ENCODE measurements around the gene THSD7A.

The THSD7A gene

DNA sequence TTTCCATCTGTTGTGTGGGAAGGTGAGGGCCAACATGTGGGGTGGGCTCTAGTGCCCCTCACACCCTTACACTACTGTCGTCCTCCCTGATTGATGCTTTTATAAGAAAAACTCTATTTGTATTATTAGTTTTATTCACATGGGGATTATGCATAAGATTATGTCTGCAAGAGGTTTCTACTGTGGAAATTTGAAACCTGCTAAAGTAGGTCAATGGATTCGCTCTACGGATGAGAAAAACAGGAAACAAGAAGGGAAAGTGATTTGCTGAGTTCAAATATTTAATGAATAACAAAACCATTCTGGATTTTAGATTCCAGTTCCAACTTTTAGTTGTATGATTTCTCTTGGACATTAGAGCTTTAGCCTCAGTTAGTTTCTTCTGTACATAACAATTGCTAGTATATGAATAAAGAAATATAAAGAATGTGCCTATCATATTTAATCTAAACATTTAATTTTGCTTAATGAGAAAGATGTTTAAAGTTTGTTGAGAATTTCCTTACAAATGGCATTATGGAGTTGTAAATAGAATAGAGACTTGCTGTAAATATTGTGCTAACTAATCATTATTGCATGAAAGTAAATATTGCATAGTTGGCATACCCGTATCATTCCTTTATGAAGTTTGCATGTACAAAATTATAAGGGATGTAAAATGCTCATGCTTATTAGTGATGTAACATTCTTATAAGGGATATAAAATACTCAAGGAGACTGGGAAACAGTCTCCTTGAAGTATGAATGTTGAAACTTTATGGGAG, 193.8 kb downstream of the THSD7A start:
- DNase-seq (ENCODE audit: low read depth) = no peak

DNA sequence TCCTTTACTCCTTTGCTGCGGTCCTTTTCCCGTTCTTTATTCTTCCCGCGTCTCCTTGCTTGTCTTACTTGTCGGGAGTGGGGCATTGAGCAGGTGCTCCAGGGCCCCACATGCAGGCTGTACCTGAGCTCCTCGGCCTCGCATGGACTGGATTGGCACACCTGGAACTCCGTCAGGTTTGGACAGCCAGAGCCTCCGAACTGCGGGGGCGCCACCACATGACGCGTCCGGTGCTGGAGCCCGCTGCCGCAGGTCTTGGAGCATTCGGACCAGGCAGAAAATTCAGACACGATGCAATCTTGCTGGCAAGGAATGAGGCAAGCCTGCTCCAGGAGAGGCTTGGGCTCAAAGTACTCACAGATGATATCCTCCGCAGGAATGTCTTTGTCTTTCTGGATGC, 195.7 kb downstream of the THSD7A start:
- DNase-seq (ENCODE audit: low read depth) = no peak

DNA sequence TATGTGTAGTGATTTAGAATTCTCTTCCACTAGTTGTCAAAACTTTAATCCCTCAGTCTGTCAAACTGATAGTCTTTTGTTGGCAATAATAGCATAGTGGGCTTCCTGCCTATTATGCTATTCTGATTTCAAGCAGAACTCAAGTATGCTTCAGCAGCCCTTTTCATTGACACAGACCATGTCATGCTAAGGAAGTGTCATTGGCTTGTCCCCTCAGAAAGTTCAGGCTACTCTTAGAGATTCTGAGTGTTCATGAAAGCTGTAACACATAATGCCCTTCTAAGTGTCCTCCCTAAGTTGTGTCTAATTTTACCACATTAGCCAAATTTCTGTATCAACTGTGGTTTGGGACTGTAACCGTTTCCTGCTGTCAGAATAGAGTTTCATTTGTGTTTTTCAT, 198.7 kb downstream of the THSD7A start:
- DNase-seq (ENCODE audit: low read depth) = no peak

DNA sequence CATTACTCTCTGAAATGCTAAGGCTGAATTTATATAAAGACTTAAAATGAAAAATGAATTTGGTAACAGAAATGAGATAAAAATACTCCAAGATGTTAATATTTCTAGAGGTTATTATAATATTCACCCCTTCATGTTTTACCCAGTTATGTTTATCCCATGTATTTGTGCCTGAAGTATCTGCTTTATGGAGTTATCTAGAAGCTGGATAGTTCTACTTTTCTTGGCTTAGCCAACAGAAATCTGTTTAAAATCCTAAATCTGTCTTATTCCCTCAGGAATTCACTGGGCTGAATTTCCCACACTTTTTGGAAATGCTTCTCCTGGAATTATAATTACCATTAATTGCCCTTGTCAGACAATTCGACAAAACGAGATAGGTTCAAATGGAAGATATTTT, 201.6 kb downstream of the THSD7A start:
- DNase-seq (ENCODE audit: low read depth) = no peak

DNA sequence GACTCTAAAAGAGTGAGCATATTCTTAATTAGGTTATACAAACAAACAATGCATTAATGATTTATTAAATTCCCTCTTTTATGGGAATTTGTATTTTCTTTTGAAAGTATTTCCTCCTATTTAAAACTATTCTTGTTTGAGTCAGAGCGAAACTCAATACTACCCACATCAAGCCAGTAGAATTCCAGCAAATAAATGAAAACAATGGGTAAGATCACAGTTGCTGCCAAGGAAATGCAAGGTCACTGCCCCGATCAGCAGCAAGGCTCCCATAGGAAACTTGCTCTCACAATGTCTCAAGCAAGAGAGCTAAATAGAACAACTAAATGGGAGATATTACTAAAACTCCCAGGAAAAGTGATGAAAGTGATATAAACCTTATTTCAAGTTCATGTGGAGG, 206.3 kb downstream of the THSD7A start:
- DNase-seq (ENCODE audit: low read depth) = no peak

DNA sequence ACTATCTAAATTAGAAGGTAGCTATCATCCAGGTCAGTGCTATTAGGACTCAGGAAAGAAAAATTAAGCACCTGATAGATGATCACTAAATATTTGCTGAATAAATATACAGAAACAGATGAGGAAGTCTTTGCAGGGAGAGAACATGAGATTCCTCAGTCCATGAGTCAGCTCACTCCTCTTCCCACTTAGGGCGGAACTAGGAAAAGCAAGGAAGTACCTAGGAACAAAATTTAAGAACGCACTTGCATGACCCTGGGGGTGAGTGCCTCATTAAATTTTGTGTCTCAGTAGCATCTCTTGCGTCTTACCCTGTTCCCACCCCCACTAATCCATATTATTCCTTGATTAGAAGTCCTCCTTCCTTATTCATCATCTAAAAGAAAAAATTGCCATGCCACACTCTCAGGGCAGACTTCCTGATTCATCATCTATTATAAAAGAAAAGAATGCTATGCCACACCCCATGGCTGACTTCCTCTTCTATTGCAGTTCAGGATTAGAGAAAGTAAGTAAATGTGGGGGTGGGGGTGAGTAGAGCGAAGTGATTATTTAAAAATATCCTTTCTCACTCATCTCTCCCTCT, 208.8 kb downstream of the THSD7A start:
- DNase-seq (ENCODE audit: low read depth) = no peak

DNA sequence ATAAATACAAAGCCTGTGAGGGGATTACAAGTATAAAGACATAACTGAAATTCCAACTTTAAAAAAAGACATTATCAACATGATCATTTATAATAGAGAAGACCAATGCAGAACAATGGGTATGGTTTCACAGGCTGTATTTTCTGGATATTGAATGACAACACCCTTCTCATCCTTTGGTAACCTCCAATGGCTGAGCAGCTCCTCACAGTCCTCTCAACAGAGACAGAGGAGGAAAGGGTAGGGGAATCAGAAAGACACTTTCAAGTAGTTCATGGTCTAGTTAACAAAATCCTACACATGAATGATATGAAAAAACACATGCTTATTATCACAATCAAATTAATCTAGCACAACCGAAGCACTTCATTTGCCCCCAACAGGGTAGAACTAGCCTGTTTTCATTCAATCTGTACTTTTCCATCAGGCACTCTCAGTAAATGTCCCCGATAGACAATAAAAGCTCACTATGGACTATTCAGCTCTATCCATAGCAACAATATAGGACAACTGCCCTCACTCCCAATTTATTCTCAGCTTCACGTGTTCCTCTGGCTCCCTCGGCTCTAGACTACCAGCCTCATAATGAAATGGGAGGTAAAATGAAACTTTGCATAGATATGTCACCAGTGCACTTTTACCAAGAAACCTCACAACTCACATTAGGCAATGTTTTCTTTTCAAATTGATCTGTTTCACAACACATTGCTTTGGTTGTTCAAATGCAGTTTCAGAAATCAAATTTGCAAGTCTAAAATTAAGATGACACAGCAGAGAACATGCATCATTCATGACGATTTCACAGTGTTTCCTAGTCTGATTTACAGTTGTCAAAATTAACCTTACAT, 211.4 kb downstream of the THSD7A start:
- no peak for DNase-seq (ENCODE audit: low read depth)

DNA sequence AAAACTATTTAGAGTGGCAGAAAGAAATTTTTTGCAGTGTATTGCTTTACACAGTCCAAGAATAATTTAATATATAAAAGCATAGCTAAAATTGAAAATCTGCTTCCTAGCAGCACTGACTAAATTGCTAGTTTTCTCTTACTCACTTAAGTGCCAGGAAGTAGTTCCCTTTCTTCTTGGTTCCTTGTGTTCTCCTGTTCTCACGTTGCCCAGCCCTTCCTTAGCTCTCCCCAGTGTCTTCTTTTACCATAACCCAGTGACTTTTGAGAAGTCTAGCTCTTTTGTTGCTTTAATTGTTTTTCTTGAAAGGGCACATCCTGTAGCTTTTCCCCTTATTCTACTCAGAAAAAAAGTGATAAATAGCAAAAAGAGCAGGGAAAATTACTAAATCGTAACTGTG, 215.5 kb downstream of the THSD7A start:
- no peak for DNase-seq (ENCODE audit: low read depth)

DNA sequence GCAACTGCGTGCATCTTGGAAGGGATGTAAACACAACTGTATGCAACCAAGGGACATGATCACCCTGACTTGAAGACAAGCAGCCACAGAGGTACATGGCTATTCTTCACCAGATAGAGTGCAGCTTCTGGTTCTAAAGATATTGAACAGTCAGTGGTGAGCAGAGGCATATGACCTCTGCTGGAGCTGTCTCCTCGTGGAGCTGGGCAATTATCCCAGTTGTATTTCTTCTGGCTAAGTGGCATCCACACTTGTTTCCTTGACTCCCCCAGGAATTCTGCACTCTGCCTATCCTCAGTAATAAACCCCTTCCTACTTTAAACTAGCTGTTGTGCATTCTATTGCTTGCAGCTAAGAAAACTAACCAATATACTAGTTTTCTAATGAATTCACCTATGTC, 216.8 kb downstream of the THSD7A start:
- DNase-seq (ENCODE audit: low read depth) = no peak

DNA sequence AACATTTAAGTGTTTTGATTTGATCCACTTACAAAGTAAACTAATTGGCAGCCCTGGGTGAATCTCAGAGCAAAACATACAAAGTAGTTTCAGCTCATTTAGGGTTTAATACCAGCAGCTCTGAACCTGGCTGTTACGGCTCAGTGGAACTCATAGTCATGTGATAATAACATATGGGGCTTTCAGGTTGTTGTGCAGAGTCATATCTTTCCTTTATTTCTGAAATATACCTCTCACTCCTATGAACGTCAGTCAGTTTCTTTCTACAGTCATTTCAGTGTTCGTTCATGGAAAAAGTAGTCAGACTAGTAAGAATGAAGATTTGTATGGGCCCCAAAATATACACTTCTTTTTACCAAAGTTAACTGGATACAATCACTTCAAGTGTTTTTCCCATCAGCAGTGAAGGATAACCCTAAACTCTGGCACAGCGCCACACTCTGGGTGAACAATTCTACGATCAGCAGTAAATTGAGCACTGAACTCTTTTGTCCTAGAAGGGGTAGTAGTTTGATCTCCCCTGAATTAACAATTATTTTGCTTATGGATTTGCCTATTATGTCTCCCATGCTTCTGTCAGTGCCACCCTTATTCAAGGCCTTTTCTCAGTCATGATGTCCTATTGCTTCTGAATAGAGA, 218.6 kb downstream of the THSD7A start:
- DNase-seq (ENCODE audit: low read depth) = no peak

DNA sequence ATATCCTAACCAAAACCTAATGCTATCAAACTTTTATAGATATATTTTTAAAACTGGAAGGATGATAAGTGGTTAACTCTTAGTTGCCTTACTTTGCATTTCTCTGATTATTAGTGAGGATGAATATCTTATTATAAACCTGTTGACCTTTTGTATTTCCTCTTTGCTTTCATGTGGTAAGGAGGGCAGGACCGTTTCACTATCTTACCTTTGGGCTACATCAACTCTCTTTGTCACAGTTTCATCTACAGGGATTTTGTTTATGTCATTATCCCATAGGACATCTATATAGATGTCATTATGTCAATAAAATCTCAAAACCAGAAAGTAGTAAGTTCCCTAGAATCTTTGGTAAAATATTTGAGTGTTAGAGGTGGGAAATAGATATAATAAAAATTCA, 219.3 kb downstream of the THSD7A start:
- DNase-seq (ENCODE audit: low read depth) = no peak

DNA sequence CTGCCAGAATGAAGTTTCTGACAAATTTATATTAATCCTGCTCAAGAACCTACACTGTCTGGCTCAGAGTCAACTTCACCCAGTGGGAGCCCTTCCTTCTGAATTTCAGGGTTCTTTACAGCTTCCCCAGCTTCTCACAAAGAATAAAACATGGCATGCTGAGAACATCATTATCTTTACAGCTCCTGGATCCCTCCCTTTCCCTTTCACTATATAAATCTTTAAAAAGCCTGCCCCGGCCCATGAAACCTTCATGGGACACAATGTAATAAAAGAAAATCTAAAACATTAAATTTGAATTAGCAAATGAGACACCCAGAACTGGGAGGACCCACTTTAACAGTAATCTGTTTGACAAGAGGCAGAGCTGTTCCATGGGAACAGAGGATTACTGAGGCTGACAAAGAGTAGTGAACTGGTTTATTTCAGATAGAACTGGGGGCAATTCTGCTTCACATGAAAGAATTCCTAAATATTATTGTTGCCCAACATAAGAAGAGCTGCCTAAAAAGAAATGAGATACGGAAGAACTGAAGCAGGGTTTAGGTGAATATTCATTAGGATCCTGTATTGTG, 222.8 kb downstream of the THSD7A start:
- DNase-seq (ENCODE audit: low read depth) = no peak

DNA sequence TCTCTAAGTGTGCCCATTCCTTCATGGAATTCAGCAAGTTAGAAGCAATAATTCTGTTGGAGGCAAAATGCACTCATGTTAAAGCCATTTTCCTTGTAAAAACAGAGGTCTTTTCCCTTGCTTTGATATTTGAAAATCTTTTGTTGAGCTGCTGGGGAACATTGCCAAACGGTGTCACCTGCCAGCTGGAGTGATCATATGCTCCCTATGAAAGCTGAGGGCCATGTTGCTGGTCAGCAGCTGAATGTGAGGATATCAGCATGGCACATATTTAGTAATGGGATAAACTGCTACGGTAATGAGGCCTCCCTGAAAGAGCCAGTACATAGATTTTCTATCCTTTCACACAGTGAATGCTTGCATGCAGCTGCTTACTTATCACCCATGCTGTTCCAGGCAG, 224.3 kb downstream of the THSD7A start:
- DNase-seq (ENCODE audit: low read depth) = no peak

DNA sequence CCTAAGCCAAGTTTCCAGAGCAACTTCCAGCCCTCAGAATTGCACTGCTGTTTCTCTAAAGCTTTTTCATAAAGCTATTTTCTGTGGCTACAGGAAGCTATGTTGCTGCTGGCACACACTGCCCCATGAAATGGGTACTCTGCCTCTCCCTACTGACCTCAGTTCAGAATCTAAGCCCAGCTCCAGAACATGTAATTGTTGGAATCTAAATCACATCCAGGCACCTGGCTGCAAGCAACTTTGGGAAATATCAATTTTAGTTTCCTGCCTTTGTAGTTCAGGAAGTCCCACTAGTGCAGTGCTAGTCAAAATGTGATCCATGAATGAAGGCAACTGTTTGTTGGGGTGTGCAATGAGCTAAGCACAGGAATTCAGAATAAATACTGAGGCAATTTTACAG, 226.2 kb downstream of the THSD7A start:
- no peak for DNase-seq (ENCODE audit: low read depth)

DNA sequence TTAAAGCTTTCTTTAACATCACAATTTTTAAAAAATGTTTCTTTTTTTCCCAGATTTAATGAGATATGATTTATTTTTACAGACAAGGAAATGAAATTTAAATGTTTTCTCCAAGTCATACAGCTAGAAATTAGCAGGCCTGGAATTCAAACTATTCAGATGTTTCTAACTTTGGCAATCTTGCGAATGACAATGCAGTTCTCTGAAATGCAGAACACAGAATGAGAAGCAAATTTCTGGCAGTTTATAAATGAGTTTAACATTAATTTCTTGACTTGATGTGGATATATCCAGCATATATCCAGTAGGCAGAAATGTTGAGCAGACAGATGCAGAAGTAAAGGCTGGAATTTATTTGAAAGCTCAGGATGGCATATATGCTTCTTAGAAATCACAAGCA, 227.5 kb downstream of the THSD7A start:
- DNase-seq (ENCODE audit: low read depth) = no peak

DNA sequence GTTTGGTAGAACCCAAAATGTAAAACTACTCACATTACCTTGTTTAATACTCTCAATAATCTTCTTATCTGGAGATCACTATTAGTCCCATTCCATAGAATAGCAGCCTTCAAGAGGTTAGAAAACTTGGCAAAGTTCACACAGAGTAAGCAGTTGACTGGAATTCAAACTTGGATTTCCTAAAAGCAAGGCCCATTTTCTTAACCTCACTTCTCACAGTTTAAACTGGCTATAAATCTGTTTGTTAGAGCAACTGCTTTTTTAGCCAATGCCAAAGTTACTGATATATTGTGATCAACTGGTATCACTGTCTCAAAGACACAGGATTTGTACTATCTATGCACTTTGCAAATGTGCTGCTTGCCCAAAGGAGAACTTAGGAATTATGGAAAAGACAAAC, 230.2 kb downstream of the THSD7A start:
- no peak for DNase-seq (ENCODE audit: low read depth)

DNA sequence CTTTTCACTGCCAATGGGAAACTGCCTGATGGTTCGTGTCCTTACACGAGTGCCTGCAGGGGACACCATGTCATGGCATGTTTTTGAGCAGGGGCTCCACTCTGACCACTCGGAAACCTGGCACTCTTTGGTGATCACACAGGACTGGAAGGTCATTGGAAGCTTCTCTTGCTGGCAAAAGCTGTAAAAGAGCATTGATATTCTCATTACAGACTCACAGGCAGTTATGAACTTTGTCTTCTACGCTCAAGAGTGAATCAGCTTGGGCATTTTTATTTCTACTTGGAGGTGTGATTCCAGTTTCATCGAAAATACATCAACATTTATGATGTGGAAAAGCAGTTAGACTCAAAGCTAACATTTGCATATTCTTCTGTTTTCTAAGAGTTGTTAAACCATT, 238.7 kb downstream of the THSD7A start:
- no peak for DNase-seq (ENCODE audit: low read depth)

DNA sequence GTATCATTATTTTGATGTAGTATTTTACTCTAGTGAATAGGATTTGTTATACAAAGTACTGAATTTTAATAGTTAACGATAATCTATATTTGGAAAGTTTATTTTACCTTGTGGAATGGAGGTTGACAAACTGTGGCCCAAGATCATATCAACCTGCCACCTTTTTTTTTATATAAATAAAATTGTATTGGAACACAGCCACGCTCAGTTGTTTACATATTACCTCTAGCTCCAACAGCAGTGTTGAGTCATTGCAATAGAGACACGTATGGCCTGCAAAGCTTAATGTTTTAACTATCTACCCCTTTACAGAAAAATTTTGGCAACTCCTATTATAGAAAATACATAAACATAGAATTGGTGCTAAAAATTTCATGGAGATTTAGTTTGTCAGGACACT, 239.3 kb downstream of the THSD7A start:
- DNase-seq (ENCODE audit: low read depth) = no peak

DNA sequence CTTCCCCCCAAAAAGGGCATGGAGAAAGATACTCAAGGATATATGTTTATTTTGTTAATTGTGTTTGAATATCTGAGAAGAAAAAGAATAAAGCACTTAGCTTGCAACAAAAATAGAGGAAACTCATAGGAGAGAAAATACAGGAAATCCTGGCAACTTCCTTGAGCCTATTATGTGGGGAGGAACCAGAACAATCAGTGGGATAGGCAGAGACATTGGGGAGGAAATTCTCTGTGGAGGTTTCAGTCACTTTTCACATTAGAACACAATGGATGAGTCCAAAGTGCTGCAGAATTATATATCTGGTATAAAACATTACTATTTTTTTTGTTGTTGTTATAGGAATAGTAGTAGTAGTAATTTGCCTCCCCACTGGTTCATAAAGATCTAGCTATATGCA, 240.1 kb downstream of the THSD7A start:
- no peak for DNase-seq (ENCODE audit: low read depth)

DNA sequence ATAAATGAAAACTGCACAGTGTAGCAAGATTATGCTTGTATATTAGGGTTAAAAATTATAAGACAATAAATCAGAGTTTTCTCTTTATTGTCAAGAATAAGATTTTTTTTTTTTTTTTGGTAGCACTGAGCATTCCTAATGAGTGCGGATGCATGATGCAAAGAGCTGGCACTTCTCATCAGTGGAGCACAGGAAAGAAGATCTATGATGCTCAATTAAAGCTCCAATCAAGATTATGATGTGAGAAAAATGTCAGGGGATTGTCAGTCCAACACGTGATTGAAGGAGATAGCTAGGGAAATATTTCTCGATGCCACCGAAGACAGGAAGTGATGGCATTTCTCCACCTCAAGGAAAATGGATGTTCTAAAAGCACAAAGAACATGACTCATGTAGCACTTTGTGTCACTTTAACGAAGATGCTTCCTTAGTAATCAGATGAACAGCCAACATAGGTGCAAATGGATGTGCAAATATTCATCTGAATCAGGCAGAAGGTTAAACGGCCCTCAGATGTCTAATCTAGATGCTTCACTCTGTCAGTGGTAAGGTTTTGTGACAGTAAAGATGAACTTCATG, 240.9 kb downstream of the THSD7A start:
- no peak for DNase-seq (ENCODE audit: low read depth)

DNA sequence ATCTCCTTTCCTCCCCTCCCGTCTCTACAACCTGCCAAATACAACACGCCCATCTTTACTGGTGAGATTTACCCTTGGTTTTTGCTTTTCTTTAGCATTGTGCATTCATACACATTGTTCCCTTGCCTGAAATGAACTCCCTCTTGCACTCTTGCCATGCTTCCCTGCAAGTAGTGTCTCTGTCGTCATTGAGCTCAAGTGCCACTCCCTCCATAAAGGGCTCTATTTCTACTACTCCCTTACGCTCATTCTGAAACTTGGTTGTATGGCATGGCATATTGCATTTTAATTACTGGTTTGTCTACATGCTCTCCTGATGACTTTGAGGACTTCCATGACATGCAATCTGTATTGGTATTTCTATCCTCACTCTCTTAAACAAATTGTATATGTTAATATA, 242.7 kb downstream of the THSD7A start:
- no peak for DNase-seq (ENCODE audit: low read depth)

DNA sequence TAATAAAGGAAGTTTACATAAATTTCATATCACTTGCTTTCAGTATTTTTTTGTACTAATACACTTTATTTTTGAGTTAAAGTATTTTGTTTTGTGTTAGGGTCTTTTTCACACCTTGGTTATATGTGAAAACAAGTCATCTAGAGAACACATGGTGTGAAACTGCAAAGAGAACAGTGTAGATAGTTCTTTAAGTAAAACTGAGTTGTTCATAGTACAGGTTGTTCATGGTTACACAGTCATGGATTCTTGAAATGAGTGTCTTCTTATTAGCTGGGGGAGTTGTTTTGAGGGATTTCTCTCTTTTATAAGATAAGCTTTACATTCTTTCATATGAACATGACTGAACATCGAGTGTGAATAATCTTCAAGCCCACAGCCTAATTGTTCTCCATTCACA, 244.2 kb downstream of the THSD7A start:
- DNase-seq (ENCODE audit: low read depth) = no peak

Data from HS-27A (cell line).